GM21381 (cell line): ENCODE data around the gene CSNK1A1L.
A peak's percentile ranks its signal among the peaks of the same experiment; 100 is the strongest.
"Not testable (repeated sequence)": the region's sequence is repeated elsewhere in the genome, so short reads cannot be mapped to it uniquely, and the experiment has no call there.

Experiments used
- ATAC-seq: cut with Tn5 transposase; IDR thresholded peaks from one replicate; pipeline ENCODE4 v1.9.1; 2021; ENCODE audit warnings: mild to moderate bottlenecking, moderate library complexity; ENCODE audit not compliant: unreplicated experiment

Gene CSNK1A1L

DNA sequence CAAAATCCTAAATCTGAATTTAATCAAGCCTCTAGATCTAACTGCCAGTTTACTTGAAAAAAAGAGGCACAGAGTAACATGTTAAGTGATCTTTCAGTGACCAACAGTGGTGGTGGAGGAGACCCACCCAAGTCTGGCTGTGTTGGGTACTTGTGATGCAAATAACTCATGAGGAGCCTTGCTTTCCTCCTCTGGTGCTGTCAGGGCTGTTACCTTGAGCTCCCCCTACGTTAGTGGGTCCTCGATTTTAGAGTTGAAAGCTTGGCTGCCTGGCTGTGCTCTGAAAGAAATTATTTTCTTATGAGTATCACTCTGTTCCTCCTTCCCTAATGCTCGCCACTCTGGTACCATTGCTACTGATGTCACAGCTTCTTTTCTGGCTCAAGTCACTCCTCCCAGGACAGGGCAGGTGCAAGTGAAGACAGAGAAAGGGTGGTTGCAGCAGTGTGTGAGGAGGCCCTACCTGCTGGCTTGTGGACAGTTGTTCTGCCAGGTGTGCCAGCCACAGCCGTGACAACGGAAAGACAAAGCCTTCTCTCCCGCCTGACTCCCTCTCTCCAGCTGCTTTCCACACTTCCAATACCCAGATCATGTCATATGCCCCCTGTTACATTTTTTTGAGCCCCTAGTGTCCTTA lies 39.5 kb downstream of the CSNK1A1L start:
- ATAC-seq = no peak

DNA sequence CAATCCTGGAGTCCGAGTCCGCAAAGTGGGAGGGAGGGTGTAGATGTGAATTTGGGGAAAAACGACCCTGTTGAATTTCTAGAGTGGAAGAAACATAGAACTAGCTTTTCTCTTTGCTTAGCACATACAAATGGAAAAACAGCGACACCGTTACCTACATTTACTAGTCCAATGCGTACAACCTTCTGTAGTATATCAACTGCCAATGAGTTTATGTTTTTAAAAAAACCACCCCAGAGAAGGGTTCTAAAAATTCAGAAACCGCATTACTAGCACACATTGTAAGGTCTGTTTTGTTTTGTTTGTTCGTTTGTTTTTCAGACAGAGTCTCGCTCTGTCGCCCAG lies 45.6 kb downstream of the CSNK1A1L start:
- peak; percentile 25 for ATAC-seq

DNA sequence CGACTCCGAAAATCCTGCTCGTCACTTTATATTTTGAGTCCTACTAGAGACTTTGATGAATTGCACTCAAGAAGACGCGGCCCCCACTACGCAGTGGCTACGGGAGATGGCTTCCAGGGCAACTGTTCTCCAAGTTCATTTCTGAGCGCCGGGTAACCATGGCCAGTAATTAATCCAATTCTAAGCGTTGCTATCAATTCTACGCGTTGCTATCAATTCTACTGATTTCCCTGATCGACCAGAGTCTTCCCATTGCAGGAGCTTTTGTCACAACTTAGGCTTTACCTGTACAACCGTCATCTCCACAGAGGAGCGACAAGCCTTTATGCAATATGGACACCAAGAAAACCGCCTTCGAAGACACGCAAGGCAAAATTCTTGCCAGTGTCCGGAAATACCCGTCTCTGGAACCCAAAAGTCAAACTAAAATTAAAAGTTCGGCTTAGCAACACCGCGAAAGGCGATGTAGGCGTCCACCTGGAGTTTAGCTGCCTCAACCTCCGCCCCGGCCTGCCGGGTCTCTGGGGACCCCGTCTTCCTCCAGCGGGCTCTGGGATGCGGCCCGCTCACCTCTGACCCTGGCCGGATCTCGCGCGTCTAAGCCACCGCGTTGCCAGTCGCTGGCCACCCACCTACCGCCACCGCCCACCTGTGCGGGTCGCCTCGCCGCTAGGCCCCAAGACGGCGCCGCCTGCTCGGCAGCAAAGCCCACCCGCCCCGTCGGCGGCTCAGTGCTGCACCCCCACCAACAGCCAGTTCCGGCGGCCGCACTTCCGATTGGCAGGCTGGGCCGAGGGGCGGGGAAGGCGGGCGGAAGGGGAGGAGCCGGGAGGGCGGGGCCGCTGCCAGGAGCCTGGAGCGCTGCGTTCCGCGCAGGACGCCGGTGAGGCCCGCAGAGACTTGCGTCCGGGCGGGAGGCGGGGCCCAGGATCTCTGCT lies 46.3 kb downstream of the CSNK1A1L start, which contains the start of gene SUPT20H:
Gene SUPT20H, minus strand, starts transcription at position 779 of the 938 bp plus-strand sequence. CDS start 8,198 bp downstream, outside the sequence.
- peak; percentile 98 for ATAC-seq

DNA sequence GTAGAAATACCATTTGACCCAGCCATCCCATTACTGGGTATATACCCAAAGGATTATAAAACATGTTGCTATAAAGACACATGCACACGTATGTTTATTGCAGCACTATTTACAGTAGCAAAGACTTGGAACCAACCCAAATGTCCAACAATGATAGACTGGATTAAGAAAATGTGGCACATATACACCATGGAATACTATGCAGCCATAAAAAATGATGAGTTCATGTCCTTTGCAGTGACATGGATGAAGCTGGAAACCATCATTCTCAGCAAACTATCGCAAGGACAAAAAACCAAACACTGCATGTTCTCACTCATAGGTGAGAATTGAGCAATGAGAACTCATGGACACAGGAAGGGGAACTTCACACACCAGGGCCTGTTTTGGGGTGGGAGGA lies 49.2 kb downstream of the CSNK1A1L start:
- not testable (repeated sequence) for ATAC-seq
